H1 (cell line): ENCODE results near the gene CNNM4. TPM values are rescaled to one million over a fixed set of nuclear protein-coding genes. Genes with fewer than 3 reads are reported as not detected.

ENCODE experiments used
- RNF2 ChIP-seq: fragments of 200-900, 300-1000 bp; sonication (generic); IDR thresholded peaks from 2 replicates; pipeline ENCODE4 v1.7.1; 2016; ENCODE audit warnings: borderline replicate concordance, low read depth, mild to moderate bottlenecking, antibody characterized with exemption, low read length; ENCODE audit not compliant: poor library complexity, severe bottlenecking; ENCODE audit errors: missing control alignments
- SIN3A ChIP-seq, 2 experiments: IDR thresholded peaks in 1 of 2; conservative IDR thresholded peaks in 1 of 2; 2 replicates each; pipeline ENCODE4 v1.6.1; 2011 to 2012; ENCODE audit warnings: low read length in 2 of 2, improper control_type of control experiment in 1 of 2, low read depth in 1 of 2, mild to moderate bottlenecking in 1 of 2
- TAF7 ChIP-seq: optimal IDR thresholded peaks from 2 replicates; pipeline ENCODE3; 2011; ENCODE audit warnings: low read depth, mild to moderate bottlenecking, inconsistent platforms, low read length, moderate library complexity, borderline replicate concordance
- polyA plus RNA-seq, 7 experiments: library from polyadenylated mRNA; depleted of rRNA in 3 of 7; stranded (reverse) in 5 of 7; unstranded in 2 of 7; fragments of >200 nt in 5 of 7; fragments of 200-250 nt in 2 of 7; gene quantifications; 1 replicate in 5 of 7; 2 replicates in 1 of 7; 4 replicates in 1 of 7; pipeline versions ENCODE4 v1.2.1 to v1.2.3, GENCODE V29; 2011 to 2013; ENCODE audit warnings: missing spikeins in 2 of 7, mixed read lengths in 2 of 7
- total RNA-seq: library from RNA; stranded (reverse); fragmentation: NEBNext Ultra II Directional; extraction: Animal tissue kit (Norgen Biotek cat#: 25700); gene quantifications from 2 replicates; pipeline ENCODE4 v1.2.1, GENCODE V29; 2021

The CNNM4 gene
- total and polyA plus RNA-seq, 2 of the 8 experiments (the other 6 are each of a cell fraction or from before 2014, with no cell fraction given): 10.3 to 11.0 TPM

DNA sequence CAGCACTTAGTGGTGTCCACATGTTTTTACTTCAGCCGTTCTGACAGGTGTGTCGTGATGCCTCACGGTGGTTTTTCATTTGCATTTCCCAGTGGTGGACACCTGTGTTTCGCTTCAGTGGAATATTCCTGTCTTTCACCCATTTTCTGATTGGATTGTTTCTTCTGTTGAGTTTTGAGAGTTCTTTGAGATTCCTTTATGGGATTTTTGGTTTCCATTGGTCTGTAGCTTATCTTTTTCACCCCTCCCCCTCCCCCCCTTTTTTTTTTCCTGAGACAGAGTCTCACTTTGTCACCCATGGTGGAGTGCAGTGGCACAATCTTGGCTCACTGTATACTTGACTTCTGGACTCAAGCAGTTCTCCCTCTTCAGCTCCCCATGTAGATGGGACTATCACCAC lies 75.1 kb downstream of the CNNM4 start (continued):
- TF ChIP-seq SIN3A (conservative IDR thresholded peaks at IDR 0.05 in 1 of 2, IDR thresholded peaks at IDR 0.05 in 1 of 2; ENCODE audit: low read depth in 1 of 2, low read length in 2 of 2) (no peak), RNF2 (no peak), TAF7 (no peak)
